IMR-90 (cell line): Measurements from ENCODE around the gene SLC12A8. TPM values are rescaled to one million over a fixed set of nuclear protein-coding genes. Genes with fewer than 3 reads are reported as not detected.

Experiments
- ATAC-seq: fragments of 200-7000 bp; cut with Tn5 transposase; 2 replicates; pipeline ENCODE4 v1.9.1; 2020; ENCODE audit warnings: low read depth, mild to moderate bottlenecking, moderate library complexity
- BruUV-seq: library from RNA; stranded (reverse); fragments of 400-500 nt; replicated peaks from 2 replicates; lab custom pipeline; 2021; lab: Mats Ljungman, UMichigan
- CTCF ChIA-PET: fragments of 300-600 bp; formaldehyde crosslinking; extraction: SDS; loops from one replicate; lab custom pipeline; 2021; ENCODE audit warnings: antibody characterized with exemption; lab: Yijun Ruan, JAX
- POLR2A ChIA-PET: fragments of 300-600 bp; sonication (Branson Sonifier 250); formaldehyde crosslinking; loops from one replicate; lab custom pipeline; 2022; ENCODE audit warnings: antibody characterized with exemption; ENCODE audit not compliant: unreplicated experiment; lab: Charles Lee
- DNase-seq: peaks from one replicate; pipeline ENCODE4 v3.0.0; 2013
- H2AFZ ChIP-seq: replicated peaks from 2 replicates; pipeline ENCODE3; 2013; ENCODE audit warnings: low read length, mild to moderate bottlenecking; ENCODE audit not compliant: poor library complexity
- H2AK5ac ChIP-seq: 2 replicates; pipeline ENCODE4 v1.6.1; 2013; ENCODE audit warnings: low read depth, low read length, inconsistent platforms
- H2AK9ac ChIP-seq: replicated peaks from 2 replicates; pipeline ENCODE3; 2013; ENCODE audit warnings: mild to moderate bottlenecking, low read depth, low read length, moderate library complexity; ENCODE audit not compliant: poor library complexity
- H2BK120ac ChIP-seq: 2 replicates; pipeline ENCODE4 v1.6.1; 2013; ENCODE audit warnings: low read depth, low read length, inconsistent platforms
- H2BK15ac ChIP-seq: 3 replicates; pipeline ENCODE4 v1.6.1; 2013; ENCODE audit warnings: low read depth, low read length, inconsistent platforms
- H2BK20ac ChIP-seq: 2 replicates; pipeline ENCODE4 v1.6.1; 2013; ENCODE audit warnings: low read depth, mild to moderate bottlenecking, inconsistent platforms, low read length, moderate library complexity
- H2BK5ac ChIP-seq: 2 replicates; pipeline ENCODE4 v1.6.1; 2013; ENCODE audit warnings: mild to moderate bottlenecking, low read depth, low read length, inconsistent platforms; ENCODE audit not compliant: poor library complexity, severe bottlenecking
- H3K14ac ChIP-seq: replicated peaks from 2 replicates; pipeline ENCODE4 v1.6.1; 2013; ENCODE audit warnings: low read depth, low read length, inconsistent platforms
- H3K18ac ChIP-seq: 2 replicates; pipeline ENCODE4 v1.6.1; 2013; ENCODE audit warnings: low read depth, low read length, control low read depth
- H3K23ac ChIP-seq: 2 replicates; pipeline ENCODE4 v1.6.1; 2013; ENCODE audit warnings: low read depth, low read length, inconsistent platforms
- H3K27ac ChIP-seq: 2 replicates; pipeline ENCODE4 v1.5.1; 2013; ENCODE audit warnings: mild to moderate bottlenecking, control low read depth, low read length; ENCODE audit not compliant: insufficient read depth
- H3K27me3 ChIP-seq: 2 replicates; pipeline ENCODE4 v1.6.1; 2013; ENCODE audit warnings: low read length; ENCODE audit not compliant: control insufficient read depth, insufficient read depth
- H3K36me3 ChIP-seq: 2 replicates; pipeline ENCODE4 v1.6.1; 2013; ENCODE audit warnings: low read length, mixed read lengths; ENCODE audit not compliant: control insufficient read depth, insufficient read depth
- H3K4ac ChIP-seq: 2 replicates; pipeline ENCODE4 v1.6.1; 2013; ENCODE audit warnings: low read depth, low read length, inconsistent platforms
- H3K4me1 ChIP-seq: 2 replicates; pipeline ENCODE4 v1.6.1; 2013; ENCODE audit warnings: low read length, mixed read lengths; ENCODE audit not compliant: control insufficient read depth, insufficient read depth
- H3K4me2 ChIP-seq: 2 replicates; pipeline ENCODE4 v1.6.1; 2013; ENCODE audit warnings: low read depth, mild to moderate bottlenecking, control low read depth, low read length, moderate library complexity
- H3K4me3 ChIP-seq: 2 replicates; pipeline ENCODE4 v1.5.1; 2013; ENCODE audit warnings: low read depth, mild to moderate bottlenecking, control low read depth, low read length, moderate library complexity; ENCODE audit not compliant: insufficient read depth
- H3K56ac ChIP-seq: 2 replicates; pipeline ENCODE4 v1.6.1; 2013; ENCODE audit warnings: low read length, inconsistent platforms; ENCODE audit not compliant: insufficient read depth; ENCODE audit errors: extremely low read depth
- H3K79me1 ChIP-seq, 2 experiments: 2 replicates each; pipeline ENCODE4 v1.6.1; 2013; ENCODE audit warnings: low read length in 2 of 2, inconsistent platforms in 1 of 2, low read depth in 1 of 2
- H3K9ac ChIP-seq: 2 replicates; pipeline ENCODE4 v1.6.1; 2013; ENCODE audit warnings: low read depth, low read length, control low read depth
- H3K9me1 ChIP-seq: 2 replicates; pipeline ENCODE4 v1.6.1; 2013; ENCODE audit warnings: low read length, inconsistent platforms; ENCODE audit not compliant: insufficient read depth
- H3K9me3 ChIP-seq: 2 replicates; pipeline ENCODE4 v1.6.1; 2013; ENCODE audit warnings: low read length; ENCODE audit not compliant: control insufficient read depth, insufficient read depth
- H4K20me1 ChIP-seq: 2 replicates; pipeline ENCODE4 v1.6.1; 2013; ENCODE audit warnings: low read length, inconsistent platforms; ENCODE audit not compliant: insufficient read depth
- H4K5ac ChIP-seq: 2 replicates; pipeline ENCODE4 v1.6.1; 2013; ENCODE audit warnings: mild to moderate bottlenecking, low read depth, low read length, control low read depth
- H4K8ac ChIP-seq, 2 experiments: 2 replicates each; pipeline ENCODE4 v1.6.1; 2013; ENCODE audit warnings: low read depth in 2 of 2, low read length in 2 of 2, control low read depth in 1 of 2, inconsistent platforms in 1 of 2
- H4K91ac ChIP-seq: 2 replicates; pipeline ENCODE4 v1.6.1; 2013; ENCODE audit warnings: low read depth, low read length, inconsistent platforms; ENCODE audit not compliant: insufficient read depth
- ELK1 ChIP-seq: fragments of 150-350 bp; IDR thresholded peaks from 2 replicates; pipeline ENCODE4 v1.6.1; 2016; ENCODE audit warnings: low read depth, mild to moderate bottlenecking, low read length, moderate library complexity, borderline replicate concordance
- MAFK ChIP-seq: IDR thresholded peaks from 2 replicates; pipeline ENCODE4 v1.6.1; 2012; ENCODE audit warnings: low read depth, low read length, improper control_type of control experiment
- MAZ ChIP-seq: IDR thresholded peaks from 2 replicates; pipeline ENCODE4 v1.6.1; 2012; ENCODE audit warnings: low read depth, mild to moderate bottlenecking, low read length, improper control_type of control experiment, moderate library complexity, borderline replicate concordance
- RAD21 ChIP-seq: IDR thresholded peaks from 2 replicates; pipeline ENCODE4 v1.6.1; 2012; ENCODE audit warnings: low read length, improper control_type of control experiment
- dilution Hi-C: fragments of 300-500 bp; cut with HindIII; formaldehyde crosslinking; loops from one replicate; pipeline ENCODE4 v1.14.3; 2018; ENCODE audit warnings: low sequenced_read_pairs; ENCODE audit not compliant: unreplicated experiment
- in situ Hi-C: fragments of 300-500 bp; cut with MboI; formaldehyde crosslinking; loops from 3 replicates; pipeline ENCODE4 v1.14.3; 2019; ENCODE audit warnings: low sequenced_read_pairs, inconsistent platforms, mixed read lengths
- intact Hi-C: fragments of 100-400 bp; cut with micrococcal nuclease; formaldehyde crosslinking; loops from 2 replicates; pipeline ENCODE4 v1.10.0; 2022
- polyA plus RNA-seq, 3 experiments: library from polyadenylated mRNA; depleted of rRNA; stranded (reverse); fragments of >200 nt; gene quantifications; 2 replicates each; pipeline ENCODE4 v1.2.3, GENCODE V29; 2012; ENCODE audit warnings: low replicate concordance in 1 of 3
- total RNA-seq: library from RNA; depleted of rRNA; stranded (reverse); fragments of >200 nt; gene quantifications from 2 replicates; pipeline ENCODE4 v1.2.3, GENCODE V29; 2012

SLC12A8 gene
- total and polyA plus RNA-seq, 2 of the 4 experiments (the other 2 are of a cell fraction): 2.2 to 4.3 TPM

DNA sequence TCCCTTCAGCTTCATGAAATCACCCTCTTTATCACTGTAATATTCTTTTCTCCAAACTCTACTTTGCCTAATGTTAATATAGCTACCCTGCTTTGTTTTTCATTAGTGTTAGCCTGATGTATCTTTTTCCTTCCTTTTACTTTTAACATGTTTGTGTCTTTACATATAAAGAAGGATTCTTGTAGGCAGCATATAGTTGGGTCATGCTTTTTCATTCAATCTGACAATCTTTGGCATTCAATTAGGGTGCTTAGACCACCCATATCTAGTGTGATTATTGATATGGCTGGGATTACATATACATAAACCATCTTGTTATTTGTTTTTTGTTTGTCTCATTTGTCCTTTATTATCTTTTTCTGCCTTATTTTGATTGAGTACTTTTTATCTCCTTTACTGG lies 121.9 kb downstream of the SLC12A8 start:
- Histone ChIP-seq H3K9me3 (peaks cover 6% of the 10 kb centered on the region), H3K36me3 (peaks cover 1% of the 10 kb centered on the region; the same call in 1 of the 2 replicates), H3K27me3 (no peaks in the 10 kb centered on the region), H2BK15ac (no peak overlapping the region), H3K9me1 (peaks cover 12% of the 10 kb centered on the region), H3K27ac (no peak overlapping the region), H2BK20ac (no peak overlapping the region), H2AK9ac (no peak overlapping the region), H2AK5ac (no peak overlapping the region), H4K8ac (no peak overlapping the region), H2AFZ (no peak overlapping the region), H2BK120ac (no peak overlapping the region), H3K4me2 (no peak overlapping the region), H3K18ac (no peak overlapping the region), H4K20me1 (no peaks in the 10 kb centered on the region), H3K4me1 (peaks cover 8% of the 10 kb centered on the region), H4K91ac (no peak overlapping the region), H3K79me1 (no peaks in the 10 kb centered on the region), H2BK5ac (no peak overlapping the region), H3K4me3 (no peak overlapping the region), H4K5ac (no peak overlapping the region), H3K23ac (no peak overlapping the region), H3K56ac (no peak overlapping the region), H3K14ac (no peak overlapping the region), H3K9ac (no peak overlapping the region), H3K4ac (no peak overlapping the region)
- in situ Hi-C loops: no loop called here
- ChIA-PET CTCF (no interaction called here), POLR2A (no interaction called here)
- BruUV-seq: no TSS peak
- TF ChIP-seq MAFK (no peak), ELK1 (no peak), RAD21 (no peak), MAZ (no peak)
- DNase-seq (no peak), ATAC-seq (no peak)
- dilution Hi-C loops: no loop called here
- intact Hi-C loops: no loop called here
